ENCODE results near the gene NUP98.
"Not testable (repeated sequence)": the region's sequence is repeated elsewhere in the genome, so short reads cannot be mapped to it uniquely, and the experiment has no call there.

GRCh38 chr11:3794387-3794786, 3.0 kb downstream of the NUP98 start:
- not testable (repeated sequence) for TF ChIP-seq POLR2AphosphoS5, TAF1, SPI1, POLR2A (IDR thresholded peaks at IDR 0.05; ENCODE audit: low read depth, low read length)

Data from GM12891 (cell line).